ENCODE results near the gene FIG4. TPM values are rescaled to one million over a fixed set of nuclear protein-coding genes. Genes with fewer than 3 reads are reported as not detected.
"Not testable (repeated sequence)": the region's sequence is repeated elsewhere in the genome, so short reads cannot be mapped to it uniquely, and the experiment has no call there.

FIG4 gene
- total RNA-seq, 1 experiment from 2014 or later, result 9.6 TPM

DNA sequence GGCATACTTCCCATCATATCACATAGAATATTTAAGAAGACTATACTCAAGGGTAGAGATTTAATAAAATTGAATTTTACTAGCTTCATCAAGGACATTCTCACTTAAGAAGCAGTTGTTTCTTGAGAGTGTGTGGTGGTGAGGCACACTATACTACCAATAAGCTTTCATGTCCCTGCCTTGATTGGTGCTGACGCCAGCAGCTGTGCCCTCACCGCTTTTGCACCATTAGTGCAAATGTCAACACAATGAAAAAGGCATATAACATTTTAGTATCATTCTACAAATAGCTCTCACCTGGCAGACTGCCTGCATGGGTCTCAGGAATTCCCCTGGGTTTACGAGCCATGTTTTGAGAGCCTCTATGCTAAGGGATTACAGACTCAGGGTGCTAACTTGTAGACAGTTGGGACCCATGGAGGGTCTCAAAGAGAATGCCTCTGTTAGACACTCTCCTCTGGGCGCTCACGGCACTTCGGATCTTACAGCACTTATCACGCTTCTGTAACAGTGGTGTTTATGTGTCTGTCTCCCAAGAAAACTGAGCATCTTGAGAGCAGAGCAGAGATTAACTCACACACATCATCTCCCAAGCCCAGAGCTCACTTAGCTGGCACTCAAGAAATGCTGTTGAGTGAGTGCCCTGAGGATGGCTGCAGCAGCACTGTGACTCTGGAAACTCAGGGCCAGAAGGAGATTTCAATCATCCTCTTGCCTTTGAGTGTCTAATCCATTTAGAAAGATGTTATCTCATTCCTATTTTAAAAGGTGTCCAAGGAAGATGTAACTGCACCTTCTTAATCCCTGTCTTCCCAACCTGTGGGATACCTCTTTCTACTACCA is 143.7 kb downstream of the FIG4 start:
- Histone ChIP-seq H3K36me3 (no peaks in the 10 kb centered on the region), H3K27me3 (replicated peaks) (no peaks in the 10 kb centered on the region), H3K4me1 (replicated peaks) (no peaks in the 10 kb centered on the region), H3K9me3 (replicated peaks) (no peaks in the 10 kb centered on the region), H3K4me3 (no peak overlapping the region), H3K27ac (no peak overlapping the region)
- DNase-seq (ENCODE audit: low read depth in 1 of 2, low spot score in 2 of 2), result no peak

GRCh38 chr6:109840034-109840433 is 148.9 kb downstream of the FIG4 start:
- Histone ChIP-seq H3K4me1 (replicated peaks) (no peaks in the 10 kb centered on the region), H3K27me3 (replicated peaks) (no peaks in the 10 kb centered on the region), H3K4me3 (no peak overlapping the region), H3K27ac (no peak overlapping the region), H3K9me3 (replicated peaks) (no peaks in the 10 kb centered on the region), H3K36me3 (no peaks in the 10 kb centered on the region)
- no peak for DNase-seq (ENCODE audit: low read depth in 1 of 2, low spot score in 2 of 2)

DNA sequence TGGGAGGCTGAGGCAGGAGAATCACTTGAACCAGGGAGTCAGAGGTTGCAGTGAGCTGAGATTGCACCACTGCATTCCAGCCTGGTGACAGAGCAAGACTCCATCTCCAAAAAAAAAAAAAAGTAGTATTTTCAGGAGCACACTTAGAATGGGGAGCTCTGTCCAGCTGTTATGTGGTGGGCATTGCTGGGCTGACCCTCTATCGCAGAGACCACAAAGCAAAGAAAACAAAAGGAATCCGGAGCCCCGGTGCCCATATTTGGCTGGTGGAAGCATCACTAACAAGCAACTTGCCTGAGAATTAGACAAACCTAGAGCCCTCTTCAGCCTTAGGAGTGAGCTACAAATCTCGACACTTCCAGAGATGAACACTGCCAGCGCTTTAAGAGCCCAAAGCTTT is 149.7 kb downstream of the FIG4 start:
- Histone ChIP-seq H3K36me3 (no peaks in the 10 kb centered on the region), H3K27ac (no peak overlapping the region), H3K9me3 (replicated peaks) (no peaks in the 10 kb centered on the region), H3K27me3 (replicated peaks) (no peaks in the 10 kb centered on the region), H3K4me1 (replicated peaks) (no peaks in the 10 kb centered on the region), H3K4me3 (no peak overlapping the region)
- no peak for DNase-seq (ENCODE audit: low read depth in 1 of 2, low spot score in 2 of 2)

DNA sequence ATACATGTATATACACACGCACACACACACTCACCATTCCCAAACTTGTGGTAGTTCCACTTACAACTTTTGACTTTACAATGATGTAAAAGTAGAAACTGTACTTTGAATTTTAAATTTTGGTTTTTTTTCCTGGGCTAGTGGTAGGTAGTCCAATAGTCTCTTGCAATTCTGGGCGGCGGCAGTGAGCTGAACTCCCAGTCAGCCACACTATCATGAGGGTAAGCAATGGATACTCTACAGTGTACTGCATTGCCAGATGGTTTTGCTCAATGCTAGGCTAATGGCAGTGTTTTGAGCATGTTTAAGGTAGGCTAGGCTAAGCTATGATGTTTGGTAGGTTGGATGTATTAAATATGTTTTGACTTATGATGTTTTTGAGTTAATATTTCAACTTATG is 150.8 kb downstream of the FIG4 start:
- DNase-seq (ENCODE audit: low read depth in 1 of 2, low spot score in 2 of 2), result no peak
- no peaks in the 10 kb centered on the region for H3K27me3 ChIP-seq (replicated peaks)

DNA sequence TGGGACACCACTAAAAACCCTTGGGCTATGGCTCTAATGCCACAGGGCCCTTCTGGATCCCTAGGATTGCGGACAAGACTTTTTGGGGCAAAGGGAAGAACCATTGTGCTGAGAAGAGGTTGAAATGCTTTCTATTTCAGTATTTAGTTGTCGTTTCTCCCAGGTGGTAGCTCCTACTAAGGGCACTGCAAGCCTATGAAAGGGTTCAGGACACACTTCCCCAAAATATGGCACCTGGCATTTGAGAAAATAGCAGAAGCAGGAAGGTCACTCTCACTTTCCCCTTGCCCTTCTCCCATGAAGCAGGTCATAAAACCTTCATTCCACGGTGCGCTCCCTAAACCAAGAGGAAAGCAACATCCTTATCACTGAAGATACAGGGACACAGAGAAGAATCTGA is 161.6 kb downstream of the FIG4 start:
- no peaks in the 10 kb centered on the region for H3K36me3 ChIP-seq
- H3K4me3 ChIP-seq, result no peak overlapping the region
- no peaks in the 10 kb centered on the region for H3K4me1 ChIP-seq (replicated peaks)
- no peaks in the 10 kb centered on the region for H3K27me3 ChIP-seq (replicated peaks)
- DNase-seq (ENCODE audit: low read depth in 1 of 2, low spot score in 2 of 2), result no peak
- no peaks in the 10 kb centered on the region for H3K9me3 ChIP-seq (replicated peaks)
- no peak overlapping the region for H3K27ac ChIP-seq

More for the DNA sequence above, 150.8 kb downstream of the FIG4 start:
- Histone ChIP-seq H3K4me1 (replicated peaks) (no peaks in the 10 kb centered on the region), H3K9me3 (replicated peaks) (no peaks in the 10 kb centered on the region), H3K4me3 (no peak overlapping the region), H3K36me3 (no peaks in the 10 kb centered on the region), H3K27ac (no peak overlapping the region)

GRCh38 chr6:109853426-109853825 is 162.3 kb downstream of the FIG4 start:
- no peaks in the 10 kb centered on the region for H3K4me1 ChIP-seq (replicated peaks)
- H3K36me3 ChIP-seq, result no peaks in the 10 kb centered on the region
- H3K9me3 ChIP-seq (replicated peaks), result no peaks in the 10 kb centered on the region
- no peak overlapping the region for H3K27ac ChIP-seq
- no peaks in the 10 kb centered on the region for H3K27me3 ChIP-seq (replicated peaks)
- H3K4me3 ChIP-seq, result no peak overlapping the region
- DNase-seq (ENCODE audit: low read depth in 1 of 2, low spot score in 2 of 2), result no peak

DNA sequence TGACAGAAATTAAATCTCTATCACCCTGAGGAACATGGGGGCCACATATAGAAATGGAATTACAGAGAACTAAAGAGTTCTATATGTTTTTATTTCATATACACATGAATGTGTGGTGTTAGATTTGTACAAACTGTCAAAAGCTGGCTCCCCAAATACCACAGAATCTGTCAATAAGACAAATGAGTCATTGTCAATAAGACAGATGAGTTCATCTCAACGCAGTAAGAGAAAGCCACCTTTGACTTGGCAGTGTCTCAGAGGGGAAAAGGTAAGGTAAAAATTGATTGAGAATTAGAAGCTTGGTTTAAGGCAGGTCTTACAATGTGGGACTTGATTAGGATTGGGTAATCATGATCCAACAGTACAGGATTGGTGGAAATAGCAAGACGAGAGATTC is 162.9 kb downstream of the FIG4 start:
- Histone ChIP-seq H3K4me1 (replicated peaks) (no peaks in the 10 kb centered on the region), H3K27me3 (replicated peaks) (no peaks in the 10 kb centered on the region), H3K4me3 (no peak overlapping the region), H3K9me3 (replicated peaks) (no peaks in the 10 kb centered on the region), H3K27ac (no peak overlapping the region), H3K36me3 (no peaks in the 10 kb centered on the region)
- no peak for DNase-seq (ENCODE audit: low read depth in 1 of 2, low spot score in 2 of 2)

DNA sequence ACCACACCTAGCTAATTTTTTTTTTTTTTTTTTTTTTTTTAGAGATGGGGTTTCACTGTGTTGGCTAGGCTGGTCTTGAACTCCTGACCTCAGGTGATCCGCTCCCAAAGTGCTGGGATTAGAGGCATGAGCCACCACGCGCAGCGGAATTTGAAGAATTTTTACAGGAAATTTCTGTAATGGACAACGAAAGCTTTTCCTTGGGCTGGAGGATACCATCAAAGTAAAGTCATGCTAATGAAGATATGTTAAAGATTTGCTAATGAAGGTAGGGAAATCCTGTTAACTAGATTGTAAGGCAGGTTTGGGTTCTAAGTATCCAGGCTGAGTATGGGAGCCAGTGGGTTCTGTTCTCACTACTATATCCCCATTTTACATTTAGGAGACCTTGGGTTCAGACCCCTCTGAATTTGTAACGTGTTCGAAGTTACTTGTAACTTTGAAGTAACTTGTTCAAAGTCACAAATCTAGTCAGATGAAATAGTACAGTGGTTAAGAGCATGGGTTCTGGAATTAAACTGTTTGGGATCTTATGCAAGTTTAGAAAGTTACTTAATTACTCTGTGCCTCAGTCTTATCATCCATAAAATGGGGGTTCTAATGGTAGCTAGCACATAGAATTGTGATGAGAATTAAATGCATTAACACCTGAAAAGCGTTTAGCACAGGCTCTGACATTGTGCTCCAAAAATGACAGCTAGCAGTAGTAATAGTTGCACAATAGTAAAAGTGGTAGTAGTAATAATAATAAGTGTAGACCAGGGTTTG is 163.6 kb downstream of the FIG4 start:
- H3K27me3 ChIP-seq (replicated peaks), result no peaks in the 10 kb centered on the region
- H3K9me3 ChIP-seq (replicated peaks), result no peaks in the 10 kb centered on the region
- H3K4me3 ChIP-seq, result no peak overlapping the region
- H3K27ac ChIP-seq, result no peak overlapping the region
- DNase-seq (ENCODE audit: low read depth in 1 of 2, low spot score in 2 of 2), result no peak
- no peaks in the 10 kb centered on the region for H3K36me3 ChIP-seq
- H3K4me1 ChIP-seq (replicated peaks), result no peaks in the 10 kb centered on the region

GRCh38 chr6:109855476-109856040 is 164.5 kb downstream of the FIG4 start:
- H3K27ac ChIP-seq; H3K4me1 ChIP-seq (replicated peaks); H3K4me3 ChIP-seq; H3K9me3 ChIP-seq (replicated peaks); H3K27me3 ChIP-seq (replicated peaks); DNase-seq (ENCODE audit: low read depth in 1 of 2, low spot score in 2 of 2); H3K36me3 ChIP-seq: not testable (repeated sequence)

- H3K27me3 ChIP-seq (replicated peaks), result no peaks in the 10 kb centered on the region
- H3K4me3 ChIP-seq, result no peak overlapping the region
- H3K9me3 ChIP-seq (replicated peaks), result no peaks in the 10 kb centered on the region
- H3K36me3 ChIP-seq, result no peaks in the 10 kb centered on the region
- no peak overlapping the region for H3K27ac ChIP-seq
- no peak for DNase-seq (ENCODE audit: low read depth in 1 of 2, low spot score in 2 of 2)
- H3K4me1 ChIP-seq (replicated peaks), result no peaks in the 10 kb centered on the region
Measured at GRCh38 chr6:109861946-109862345, 170.8 kb downstream of the FIG4 start.

- Histone ChIP-seq H3K4me3 (no peak overlapping the region), H3K9me3 (replicated peaks) (no peaks in the 10 kb centered on the region), H3K27me3 (replicated peaks) (0 out of 2 replicates have a peak, but pooled peaks cover 3% of the 10 kb centered on the region), H3K4me1 (replicated peaks) (no peaks in the 10 kb centered on the region), H3K27ac (no peak overlapping the region), H3K36me3 (no peaks in the 10 kb centered on the region)
- DNase-seq (ENCODE audit: low read depth in 1 of 2, low spot score in 2 of 2), result no peak
Measured at GRCh38 chr6:109864050-109864449, 173.0 kb downstream of the FIG4 start.

DNA sequence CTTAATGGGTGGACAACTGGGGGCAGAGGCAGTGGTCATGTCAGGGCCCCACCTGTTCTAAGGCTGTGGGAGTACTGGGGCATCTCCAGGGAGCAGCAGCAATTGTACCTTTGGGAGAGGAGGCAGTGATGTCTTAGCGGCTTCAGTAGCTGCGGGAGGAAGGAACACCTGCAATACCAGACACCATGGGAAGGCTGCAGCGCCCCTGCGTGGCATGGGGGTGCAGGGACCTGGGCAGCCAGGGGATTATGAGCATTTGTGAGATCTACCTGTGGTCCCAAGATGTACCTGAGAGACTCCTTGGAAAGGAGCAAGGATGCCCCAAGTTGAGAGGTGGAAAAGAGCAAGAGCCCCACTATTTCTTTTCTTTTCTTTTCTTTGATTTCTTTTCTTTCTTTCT is 174.9 kb downstream of the FIG4 start:
- Histone ChIP-seq H3K36me3 (no peaks in the 10 kb centered on the region), H3K4me1 (replicated peaks) (no peaks in the 10 kb centered on the region), H3K27me3 (replicated peaks) (0 out of 2 replicates have a peak, but pooled peaks cover 3% of the 10 kb centered on the region), H3K4me3 (no peak overlapping the region), H3K27ac (no peak overlapping the region), H3K9me3 (replicated peaks) (no peaks in the 10 kb centered on the region)
- no peak for DNase-seq (ENCODE audit: low read depth in 1 of 2, low spot score in 2 of 2)

DNA sequence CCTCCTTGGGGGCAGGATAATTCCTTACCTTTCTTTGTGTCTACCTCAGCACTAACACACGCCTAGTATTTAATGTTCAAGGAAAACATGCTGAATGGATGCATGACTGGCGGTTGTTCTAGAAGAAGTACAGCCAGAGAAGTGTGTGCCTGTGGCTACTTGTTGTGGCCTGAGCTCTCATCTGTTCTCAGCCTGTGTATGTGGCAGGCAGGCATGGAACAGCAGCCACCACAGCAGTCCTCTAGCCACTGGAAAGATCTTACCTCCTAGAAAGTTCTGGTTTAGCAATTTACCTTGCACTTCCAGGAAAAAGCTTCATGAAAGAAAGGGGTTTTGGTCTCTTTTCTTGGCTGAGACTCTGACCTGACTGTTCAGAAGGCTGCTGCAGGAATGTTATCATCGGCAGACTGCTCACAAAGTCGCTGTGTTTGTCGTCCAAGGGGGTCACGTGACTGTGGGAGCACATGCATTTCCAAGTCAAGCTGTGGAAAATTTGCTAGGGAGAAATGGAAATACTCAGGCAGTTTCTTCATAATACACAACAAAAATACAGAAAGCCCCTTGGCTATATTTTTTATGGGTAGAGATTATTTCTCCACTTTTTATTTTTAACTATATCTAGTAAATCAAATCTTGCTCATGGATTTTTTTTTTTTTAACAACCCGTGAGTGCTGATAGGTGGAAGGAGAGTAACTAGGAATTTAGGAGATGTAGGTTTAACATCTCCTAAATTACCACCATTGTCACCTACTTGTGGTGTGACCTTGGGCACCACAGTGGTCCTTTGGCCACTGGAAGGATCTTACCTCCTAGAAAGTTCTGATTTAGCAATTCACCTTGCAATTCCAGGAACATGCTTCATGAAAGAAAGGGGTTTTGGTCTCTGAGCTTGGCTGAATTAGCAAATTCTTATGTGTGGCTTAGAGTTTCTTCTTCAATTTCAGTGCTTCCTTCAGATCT is 176.2 kb downstream of the FIG4 start:
- H3K4me1 ChIP-seq (replicated peaks), result no peaks in the 10 kb centered on the region
- H3K9me3 ChIP-seq (replicated peaks), result no peaks in the 10 kb centered on the region
- no peak for DNase-seq (ENCODE audit: low read depth in 1 of 2, low spot score in 2 of 2)
- 0 out of 2 replicates have a peak, but pooled peaks cover 3% of the 10 kb centered on the region for H3K27me3 ChIP-seq (replicated peaks)
- no peak overlapping the region for H3K27ac ChIP-seq
- no peak overlapping the region for H3K4me3 ChIP-seq
- H3K36me3 ChIP-seq, result no peaks in the 10 kb centered on the region
